Measurements from ENCODE around the gene DVL1. TPM values are rescaled to one million over a fixed set of nuclear protein-coding genes. Genes with fewer than 3 reads are reported as not detected.

DVL1 gene
- total and polyA plus RNA-seq, 10 of the 15 experiments (the other 5 are each of a cell fraction or from before 2014, with no cell fraction given) = 0.10 to 31.1 (median 4.6) TPM

DNA sequence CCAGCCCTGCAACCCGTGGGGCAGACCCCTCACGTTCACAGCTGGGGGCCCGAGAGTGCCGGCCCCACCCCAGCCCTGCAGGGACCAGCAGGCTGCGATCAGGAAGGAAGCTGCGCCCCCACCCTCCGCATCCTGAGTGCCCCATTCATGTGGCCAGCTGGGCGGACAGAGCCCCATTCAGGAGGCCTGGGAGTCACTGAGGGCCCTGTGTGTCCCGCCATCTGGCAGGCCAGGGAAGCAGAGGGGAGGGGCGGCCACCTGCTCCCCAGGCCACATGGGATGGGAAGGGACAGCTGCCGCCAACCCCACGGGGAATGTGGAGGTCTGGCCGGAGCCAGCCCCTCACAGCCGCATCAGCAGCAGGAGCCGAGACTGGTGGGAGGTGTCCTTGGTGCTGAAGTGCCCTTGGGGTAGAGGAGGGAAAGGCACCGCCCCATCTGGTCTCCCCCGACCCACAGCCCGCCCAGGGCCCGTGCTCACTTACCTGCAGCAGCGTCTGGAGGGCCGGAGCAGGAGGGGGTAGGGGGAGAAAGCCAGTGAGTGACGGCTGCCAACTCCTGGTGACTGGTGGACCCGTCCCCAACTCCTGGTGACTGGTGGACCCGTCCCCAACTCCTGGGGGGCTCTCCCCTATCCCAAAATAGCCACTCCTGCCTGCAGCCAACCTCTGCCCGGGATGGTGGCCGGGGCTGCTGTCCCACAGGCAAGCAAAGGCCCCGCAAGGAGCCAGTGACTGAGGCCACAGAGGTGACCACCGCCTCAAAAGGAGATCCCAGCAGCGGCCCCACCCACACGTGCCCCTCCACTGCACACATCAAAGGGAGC is 50.1 kb downstream of the DVL1 start:
- Histone ChIP-seq H2AFZ (ENCODE audit: control insufficient read depth, low read depth, low read length) (no peak overlapping the region), H3K79me2 (ENCODE audit: control insufficient read depth, insufficient read depth, low read length) (no peaks in the 10 kb centered on the region), H4K20me1 (ENCODE audit: control insufficient read depth, insufficient read depth) (no peaks in the 10 kb centered on the region), H3K36me3 (ENCODE audit: control insufficient read depth in 2 of 2, insufficient read depth in 2 of 2, low read length in 1 of 2) (no peaks in the 10 kb centered on the region), H3K4me2 (ENCODE audit: control insufficient read depth, insufficient read depth) (no peak overlapping the region), H3K27ac (ENCODE audit: control insufficient read depth, insufficient read depth) (no peak overlapping the region), H3K27me3 (replicated peaks in 1 of 2; ENCODE audit: control insufficient read depth in 2 of 2, insufficient read depth in 2 of 2, low read length in 1 of 2) (no peaks in the 10 kb centered on the region), H3K4me3 (no peak overlapping the region), H3K9ac (ENCODE audit: control insufficient read depth, insufficient read depth, low read length) (no peak overlapping the region), H3K4me1 (ENCODE audit: control insufficient read depth, insufficient read depth, low read length) (no peaks in the 10 kb centered on the region), H3K9me3 (replicated peaks; ENCODE audit: control insufficient read depth, insufficient read depth, low read length) (no peaks in the 10 kb centered on the region)
- ChIA-PET RAD21 (ENCODE audit: unreplicated experiment) (no interaction called here), POLR2A (no interaction called here), CTCF (interaction anchor here (1.0 kb wide), 1 partner anchor 267 kb away, joined by 4 read pairs; no protein-coding TSS in a partner anchor), SMC1A (ENCODE audit: uncharacterized antibody, unreplicated experiment) (no interaction called here)
- DNase-seq (ENCODE audit: low read depth, low spot score) = no peak
- WGBS (ENCODE audit: insufficient coverage, insufficient replicate concordance, low lambda C conversion rate, missing lambda C conversion rate) = 34% methylated on average over 22 of the region's 30 CpGs
- no peak for FAIRE-seq
- TF ChIP-seq REST (IDR thresholded peaks at IDR 0.05; ENCODE audit: low read depth, low read length) = peak; percentile 86
- TF ChIP-seq, protein P1, sequence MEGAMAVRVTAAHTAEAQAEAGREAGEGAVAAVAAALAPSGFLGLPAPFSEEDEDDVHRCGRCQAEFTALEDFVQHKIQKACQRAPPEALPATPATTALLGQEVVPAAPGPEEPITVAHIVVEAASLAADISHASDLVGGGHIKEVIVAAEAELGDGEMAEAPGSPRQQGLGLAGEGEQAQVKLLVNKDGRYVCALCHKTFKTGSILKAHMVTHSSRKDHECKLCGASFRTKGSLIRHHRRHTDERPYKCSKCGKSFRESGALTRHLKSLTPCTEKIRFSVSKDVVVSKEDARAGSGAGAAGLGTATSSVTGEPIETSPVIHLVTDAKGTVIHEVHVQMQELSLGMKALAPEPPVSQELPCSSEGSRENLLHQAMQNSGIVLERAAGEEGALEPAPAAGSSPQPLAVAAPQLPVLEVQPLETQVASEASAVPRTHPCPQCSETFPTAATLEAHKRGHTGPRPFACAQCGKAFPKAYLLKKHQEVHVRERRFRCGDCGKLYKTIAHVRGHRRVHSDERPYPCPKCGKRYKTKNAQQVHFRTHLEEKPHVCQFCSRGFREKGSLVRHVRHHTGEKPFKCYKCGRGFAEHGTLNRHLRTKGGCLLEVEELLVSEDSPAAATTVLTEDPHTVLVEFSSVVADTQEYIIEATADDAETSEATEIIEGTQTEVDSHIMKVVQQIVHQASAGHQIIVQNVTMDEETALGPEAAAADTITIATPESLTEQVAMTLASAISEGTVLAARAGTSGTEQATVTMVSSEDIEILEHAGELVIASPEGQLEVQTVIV (IDR thresholded peaks at IDR 0.05; ENCODE audit: borderline replicate concordance, partially characterized antibody) = no peak
- peak; percentile 61 for ATAC-seq
- no TSS peak for BruUV-seq (replicated peaks)
- in situ Hi-C loops (cut with MboI) = no loop called here
- intact Hi-C loops (cut with micrococcal nuclease; ENCODE audit: unreplicated experiment) = no loop called here
